Esophagus squamous epithelium (tissue), 5 donors: ENCODE measurements around the gene AIFM1. TPM values are rescaled to one million over a fixed set of nuclear protein-coding genes. Genes with fewer than 3 reads are reported as not detected.

Source experiments
- DNase-seq: peaks from one replicate; lab custom pipeline; 2025; lab: John Stamatoyannopoulos, UW
- H3K27ac ChIP-seq, 4 donors: fragments of 200-600 bp; sonication (generic); one replicate each; pipeline ENCODE4 v1.5.1; 2016 to 2019; ENCODE audit warnings: mild to moderate bottlenecking in 1 of 4
- H3K27me3 ChIP-seq, 4 donors: fragments of 200-600 bp; sonication (generic); 1 replicate in 3 of 4; 2 replicates in 1 of 4; pipeline versions ENCODE4 v1.5.1 to v1.6.0; 2017 to 2021; ENCODE audit warnings: antibody characterized with exemption in 1 of 4
- H3K36me3 ChIP-seq, 3 donors: fragments of 200-600 bp; sonication (generic); one replicate each; pipeline ENCODE4 v1.5.1; 2016 to 2019
- H3K4me1 ChIP-seq, 3 donors: fragments of 200-600 bp; sonication (generic); one replicate each; pipeline ENCODE4 v1.5.1; 2017 to 2019
- H3K4me3 ChIP-seq, 4 donors: fragments of 200-600 bp; sonication (generic); 1 replicate in 3 of 4; 2 replicates in 1 of 4; pipeline ENCODE4 v1.5.1; 2016 to 2019; ENCODE audit warnings: mild to moderate bottlenecking in 2 of 4, moderate library complexity in 1 of 4
- H3K9me3 ChIP-seq, 3 donors: fragments of 200-600 bp; sonication (generic); one replicate each; pipeline ENCODE4 v1.5.1; 2016 to 2019
- CTCF ChIP-seq, 6 experiments: fragments of 450-650 bp in 4 of 6; fragments of 200-600 bp in 2 of 6; sonication (generic) in 2 of 6; IDR thresholded peaks; one replicate each; pipeline ENCODE4 v1.5.1; 2016 to 2019; ENCODE audit warnings: antibody characterized with exemption in 6 of 6, mild to moderate bottlenecking in 4 of 6, moderate library complexity in 4 of 6
- POLR2A ChIP-seq, 4 donors: fragments of 450-650 bp; IDR thresholded peaks; one replicate each; pipeline ENCODE4 v1.6.1; 2017; ENCODE audit warnings: antibody characterized with exemption in 4 of 4, mild to moderate bottlenecking in 4 of 4, moderate library complexity in 3 of 4
- WGBS, 2 donors: methylation state at CpG; one replicate each; pipeline ENCODE4 v1.1.5; 2018; 5-methylcytosine and 5-hydroxymethylcytosine counted together
- intact Hi-C: fragments of 100-400 bp; cut with DNase I; formaldehyde crosslinking; loops from one replicate; pipeline ENCODE4 v1.15.0; 2022
- total RNA-seq, 4 donors: library from RNA; depleted of rRNA; stranded (reverse); fragments of >200 nt; gene quantifications; one replicate each; pipeline ENCODE4 v1.1.0, GENCODE V29; 2016
- donor health status: DM: yes; HTN: yes; CAD: no.

The AIFM1 gene
- total RNA-seq, 4 donors from 2014 or later, result 10.9 to 23.1 (median 17.0) TPM

DNA sequence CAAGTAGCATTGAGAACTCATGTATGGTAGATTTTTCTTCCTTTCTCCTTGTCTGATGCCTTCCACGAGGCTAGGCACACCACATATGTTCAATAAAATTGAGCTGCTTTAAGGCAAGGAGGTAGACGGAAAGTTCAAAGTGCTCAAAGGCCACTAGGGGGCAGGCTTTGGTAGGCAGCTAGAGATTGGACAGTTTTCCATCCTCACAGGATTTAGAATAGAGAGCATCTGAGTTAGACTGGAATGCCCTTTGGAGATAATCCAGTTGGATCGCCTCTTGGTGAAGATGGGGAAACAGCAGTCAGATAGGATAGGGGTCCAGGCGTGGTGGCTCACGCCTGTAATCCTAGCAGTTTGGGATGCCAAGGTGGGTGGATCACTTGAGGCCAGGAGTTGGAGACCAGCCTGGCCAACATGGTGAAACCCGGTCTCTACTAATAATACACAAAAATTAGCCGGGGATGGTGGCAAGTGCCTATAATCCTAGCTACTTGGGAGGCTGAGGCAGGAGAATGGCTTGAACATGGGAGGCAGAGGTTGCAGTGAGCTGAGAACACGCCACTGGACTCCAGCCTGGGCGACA lies 85.7 kb downstream of the AIFM1 start:
- H3K9me3 ChIP-seq, result no peaks in the 10 kb centered on the region
- peaks cover 0 to 46% (median 5%) of the 10 kb centered on the region in 3 donors for H3K4me1 ChIP-seq
- H3K36me3 ChIP-seq, result no peaks in the 10 kb centered on the region
- H3K27ac ChIP-seq, result peak overlapping the region in 1 of 4 donors; percentile 17
- intact Hi-C loops, result loop anchor here (5.0 kb wide), 1 partner anchor 112 kb away; no protein-coding TSS in a partner anchor
- H3K27me3 ChIP-seq, result no peaks in the 10 kb centered on the region
- 27 to 49% methylated on average over 7 to 9 of the region's 9 CpGs for WGBS, 2 donors
- no peak for DNase-seq
- TF ChIP-seq CTCF (IDR thresholded peaks at IDR 0.05) (peak; percentile 53 to 70 (median 66)), POLR2A (IDR thresholded peaks at IDR 0.05) (no peak)
- no peak overlapping the region for H3K4me3 ChIP-seq

Other genes starting within 250 kb of the AIFM1 start
- 1 to 10 TPM; 1.7 to 4.0 (median 2.7) TPM for gene BCORL1, start 183.2 kb downstream of the AIFM1 start, total RNA-seq
- gene ELF4, start 55.3 kb downstream of the AIFM1 start, total RNA-seq, result 10 to 100 TPM in 3 of 4 donors, 1 to 10 TPM in 1; 9.2 to 14.1 (median 12.5) TPM
- gene RAB33A, start 6.1 kb upstream of the AIFM1 start, total RNA-seq, result under 1 TPM in 1 of 4 donors, not detected in 3; 0.38 TPM
- gene ZNF280C, start 103.1 kb upstream of the AIFM1 start, total RNA-seq, result 1 to 10 TPM; 2.5 to 5.7 (median 3.7) TPM
- 1 to 10 TPM; 6.2 to 8.4 (median 6.4) TPM for gene SLC25A14, start 174.1 kb upstream of the AIFM1 start, total RNA-seq
- gene GPR119, start 219.8 kb upstream of the AIFM1 start, total RNA-seq, result not detected
- 10 to 100 TPM in 3 of 4 donors, 1 to 10 TPM in 1; 4.4 to 13.0 (median 11.3) TPM for gene RBMX2, start 236.1 kb upstream of the AIFM1 start, total RNA-seq